Fibroblast of gingiva (primary cell): ENCODE results near the gene EHMT2.
"Not testable (repeated sequence)": the region's sequence is repeated elsewhere in the genome, so short reads cannot be mapped to it uniquely, and the experiment has no call there.

Source experiments
- DNase-seq: peaks from one replicate; pipeline ENCODE4 v3.0.0-alpha.2; 2011; ENCODE audit warnings: low read depth

The EHMT2 gene

GRCh38 chr6:31897612-31898382 lies at the start of gene EHMT2:
EHMT2 (minus strand) TSS chr6:31897698; CDS start chr6:31897677, 21 bp downstream.
- DNase-seq, result peak; percentile 71

GRCh38 chr6:31947070-31947675 lies 49.7 kb upstream of the EHMT2 start:
- DNase-seq, result no peak

- no peak for DNase-seq
Observed at GRCh38 chr6:31946370-31946885, 48.9 kb upstream of the EHMT2 start.

GRCh38 chr6:31945507-31946369 lies 48.2 kb upstream of the EHMT2 start, which contains the start of gene CFB:
CFB (plus strand) TSS chr6:31946095; CDS start chr6:31946222, 127 bp downstream.
- DNase-seq, result peak; percentile 83

- DNase-seq, result no peak
Observed at GRCh38 chr6:31945154-31945506, 47.6 kb upstream of the EHMT2 start.

GRCh38 chr6:31943742-31944141 lies 46.2 kb upstream of the EHMT2 start:
- no peak for DNase-seq

- peak; percentile 25 for DNase-seq
Observed at GRCh38 chr6:31940256-31940664, 42.8 kb upstream of the EHMT2 start.

- DNase-seq, result no peak
Observed at GRCh38 chr6:31935823-31936222, 38.3 kb upstream of the EHMT2 start.

GRCh38 chr6:31935021-31935420 lies 37.5 kb upstream of the EHMT2 start:
- DNase-seq, result no peak

GRCh38 chr6:31933537-31933936 lies 36.0 kb upstream of the EHMT2 start:
- DNase-seq, result no peak

GRCh38 chr6:31932137-31932536 lies 34.6 kb upstream of the EHMT2 start:
- not testable (repeated sequence) for DNase-seq

- DNase-seq, result no peak
Observed at GRCh38 chr6:31930962-31931361, 33.5 kb upstream of the EHMT2 start.

GRCh38 chr6:31928672-31928939 lies 31.1 kb upstream of the EHMT2 start:
- DNase-seq, result no peak

- no peak for DNase-seq
Observed at GRCh38 chr6:31927863-31928671, 30.6 kb upstream of the EHMT2 start.

GRCh38 chr6:31927242-31927862 lies 29.9 kb upstream of the EHMT2 start, which contains the start of gene C2:
C2 (plus strand) TSS chr6:31927717; CDS start chr6:31927753, 36 bp downstream.
- DNase-seq, result no peak

GRCh38 chr6:31922942-31923341 lies 25.4 kb upstream of the EHMT2 start:
- no peak for DNase-seq

GRCh38 chr6:31920811-31921210 lies 23.3 kb upstream of the EHMT2 start:
- peak; percentile 34 for DNase-seq

- no peak for DNase-seq
Observed at GRCh38 chr6:31919624-31920303, 22.3 kb upstream of the EHMT2 start.

GRCh38 chr6:31918069-31918720 lies 20.7 kb upstream of the EHMT2 start:
- DNase-seq, result no peak

- no peak for DNase-seq
Observed at GRCh38 chr6:31915756-31916155, 18.3 kb upstream of the EHMT2 start.
